ENCODE data around the gene SYT8.
"Not testable (repeated sequence)": the region's sequence is repeated elsewhere in the genome, so short reads cannot be mapped to it uniquely, and the experiment has no call there.

Gene SYT8, protein sequence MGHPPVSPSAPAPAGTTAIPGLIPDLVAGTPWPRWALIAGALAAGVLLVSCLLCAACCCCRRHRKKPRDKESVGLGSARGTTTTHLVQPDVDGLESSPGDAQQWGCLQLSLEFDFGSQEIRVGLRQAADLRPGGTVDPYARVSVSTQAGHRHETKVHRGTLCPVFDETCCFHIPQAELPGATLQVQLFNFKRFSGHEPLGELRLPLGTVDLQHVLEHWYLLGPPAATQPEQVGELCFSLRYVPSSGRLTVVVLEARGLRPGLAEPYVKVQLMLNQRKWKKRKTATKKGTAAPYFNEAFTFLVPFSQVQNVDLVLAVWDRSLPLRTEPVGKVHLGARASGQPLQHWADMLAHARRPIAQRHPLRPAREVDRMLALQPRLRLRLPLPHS

DNA sequence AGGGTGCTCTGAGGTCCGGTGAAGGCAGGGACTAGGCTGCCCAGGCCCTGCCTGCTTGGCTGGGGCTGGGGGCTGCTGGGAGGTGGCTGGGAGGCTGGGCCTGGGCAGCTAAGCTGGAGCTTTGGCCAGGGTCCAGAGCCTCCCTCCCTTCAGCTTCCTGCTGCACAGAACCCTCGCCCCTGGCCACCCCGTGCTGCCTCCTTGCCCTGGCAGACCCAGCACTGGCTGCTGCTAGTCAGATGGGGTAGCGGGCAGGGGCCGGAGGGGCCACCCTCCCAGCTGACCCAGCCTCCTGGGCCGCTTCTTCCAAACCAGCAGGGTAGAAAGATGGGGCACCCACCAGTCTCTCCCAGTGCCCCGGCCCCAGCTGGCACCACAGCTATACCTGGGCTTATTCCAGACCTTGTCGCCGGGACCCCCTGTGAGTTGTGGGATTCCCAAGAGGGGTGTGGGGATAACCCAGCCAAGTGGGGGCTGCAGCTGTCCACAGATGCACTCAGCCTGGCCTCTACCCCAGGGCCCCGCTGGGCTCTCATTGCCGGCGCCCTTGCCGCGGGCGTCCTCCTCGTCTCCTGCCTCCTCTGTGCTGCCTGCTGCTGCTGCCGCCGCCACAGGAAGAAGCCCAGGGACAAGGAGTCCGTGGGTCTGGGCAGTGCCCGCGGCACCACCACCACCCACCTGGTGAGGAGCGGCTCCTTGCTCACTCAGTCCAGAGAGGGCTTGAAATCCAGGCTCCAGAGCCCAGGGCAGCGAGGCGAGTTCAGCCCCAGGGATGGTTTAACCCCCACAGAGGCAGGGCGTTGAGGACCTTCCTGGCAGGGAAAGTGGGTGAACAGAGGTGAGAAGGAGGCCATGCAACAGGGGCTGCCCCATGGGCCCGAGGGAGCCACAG, at the start of gene SYT8:
Gene SYT8, plus strand, starts transcription at position 212 of the 892 bp plus-strand sequence. Its CDS starts 116 bp downstream, at position 328.
- no peak for DNase-seq

DNA sequence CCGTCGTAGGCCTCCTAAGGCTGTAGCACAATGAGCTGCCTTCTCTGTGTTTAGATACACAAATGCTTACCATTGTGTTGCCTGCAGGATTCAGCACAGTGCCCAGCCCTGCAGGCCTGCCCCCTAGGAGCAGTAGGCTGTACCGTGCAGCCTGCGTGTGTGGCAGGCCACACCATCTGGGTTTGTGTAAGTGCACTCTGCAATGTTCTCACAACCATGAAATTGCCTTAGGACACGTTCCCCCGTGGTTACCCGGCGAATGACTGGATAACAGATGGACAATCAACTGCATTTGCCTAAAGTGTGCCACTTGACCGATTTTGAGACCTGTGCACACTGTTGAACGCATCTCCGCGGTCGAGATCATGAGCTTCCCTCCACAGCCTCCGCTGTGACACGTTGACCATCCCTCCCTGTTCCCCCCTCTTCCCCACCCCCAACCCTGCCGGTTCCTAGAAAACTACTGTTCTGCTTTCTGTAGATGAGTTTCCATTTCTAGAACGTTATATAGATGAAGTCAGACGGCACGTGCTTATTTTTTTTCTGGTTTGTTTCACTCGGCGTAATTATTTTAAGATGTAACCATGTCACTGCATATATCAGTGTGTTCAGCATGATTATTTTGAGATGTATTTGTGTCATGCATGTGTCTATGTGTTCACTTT, 48.9 kb upstream of the SYT8 start:
- no peak for DNase-seq

DNA sequence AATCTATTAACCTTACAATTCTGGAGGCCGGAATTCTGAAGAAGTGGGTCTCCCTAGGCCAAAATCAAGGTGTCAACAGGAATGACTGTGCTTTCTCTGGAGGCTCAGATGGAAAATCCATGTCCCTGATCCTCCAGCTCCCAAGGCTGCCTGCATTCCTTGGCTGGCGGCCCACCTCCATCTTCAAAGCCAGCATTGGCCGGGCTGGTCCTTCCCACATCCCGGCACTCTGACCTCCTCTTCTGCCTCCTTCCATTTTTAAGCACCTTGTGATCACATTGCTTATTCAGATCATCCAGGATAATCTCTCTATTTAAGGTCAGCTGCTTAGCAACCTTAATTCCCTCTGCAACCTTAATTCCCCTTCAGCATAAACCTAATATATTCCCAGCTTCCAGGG, 48.3 kb upstream of the SYT8 start:
- no peak for DNase-seq

DNA sequence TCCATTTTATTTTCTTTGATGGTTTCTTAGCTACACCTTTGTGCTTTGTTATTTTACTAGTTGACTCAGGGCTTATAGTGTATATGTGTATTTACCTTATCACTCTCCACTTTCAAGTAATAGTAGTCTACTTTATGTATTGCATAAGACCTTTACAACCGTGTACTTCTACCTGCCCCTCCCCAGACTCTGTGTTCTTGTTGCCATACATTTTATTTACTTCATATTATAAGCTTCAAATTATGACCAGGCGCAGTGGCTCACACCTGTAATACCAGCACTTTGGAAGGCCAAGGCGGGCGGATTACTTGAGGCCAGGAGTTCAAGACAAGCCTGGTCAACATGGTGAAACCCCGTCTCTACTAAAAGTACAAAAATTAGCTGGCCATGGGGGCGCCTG, 42.9 kb upstream of the SYT8 start:
- no peak for DNase-seq

DNA sequence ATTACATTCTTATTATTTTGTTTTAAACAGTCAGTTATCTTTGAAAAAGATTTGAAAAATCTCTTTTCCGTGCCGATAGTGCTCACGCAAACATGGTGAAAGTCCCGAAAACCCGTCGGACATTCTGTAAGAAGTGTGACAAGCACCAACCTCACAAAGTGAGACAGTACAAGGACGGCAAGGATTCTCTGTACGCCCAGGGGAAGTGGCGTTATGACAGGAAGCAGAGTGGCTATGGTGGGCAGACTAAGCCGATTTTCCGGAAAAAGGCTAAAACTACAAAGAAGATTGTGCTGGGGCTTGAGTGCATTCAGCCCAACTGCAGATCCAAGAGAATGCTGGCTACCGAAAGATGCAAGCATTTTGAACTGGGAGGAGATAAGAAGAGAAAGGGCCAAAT, 42.3 kb upstream of the SYT8 start:
- no peak for DNase-seq

DNA sequence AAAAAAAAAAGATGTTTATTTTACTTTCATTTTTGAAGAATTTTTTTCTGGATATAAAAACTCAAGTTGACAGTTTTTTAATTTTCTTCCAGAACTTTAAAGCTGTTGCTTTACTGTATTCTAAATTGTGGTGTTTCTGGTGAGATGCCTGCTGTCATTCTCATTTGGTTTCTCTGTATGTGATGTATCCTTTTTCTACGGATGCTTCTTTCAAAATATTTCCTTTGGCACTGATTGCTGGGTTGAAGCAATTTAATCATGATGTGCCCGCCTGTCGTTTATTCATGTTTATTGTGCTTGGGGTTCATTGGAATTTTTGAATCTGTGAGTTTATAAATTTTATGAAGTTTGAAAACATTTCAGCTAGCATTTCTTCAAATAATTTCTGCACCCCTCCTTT, 41.7 kb upstream of the SYT8 start:
- no peak for DNase-seq

DNA sequence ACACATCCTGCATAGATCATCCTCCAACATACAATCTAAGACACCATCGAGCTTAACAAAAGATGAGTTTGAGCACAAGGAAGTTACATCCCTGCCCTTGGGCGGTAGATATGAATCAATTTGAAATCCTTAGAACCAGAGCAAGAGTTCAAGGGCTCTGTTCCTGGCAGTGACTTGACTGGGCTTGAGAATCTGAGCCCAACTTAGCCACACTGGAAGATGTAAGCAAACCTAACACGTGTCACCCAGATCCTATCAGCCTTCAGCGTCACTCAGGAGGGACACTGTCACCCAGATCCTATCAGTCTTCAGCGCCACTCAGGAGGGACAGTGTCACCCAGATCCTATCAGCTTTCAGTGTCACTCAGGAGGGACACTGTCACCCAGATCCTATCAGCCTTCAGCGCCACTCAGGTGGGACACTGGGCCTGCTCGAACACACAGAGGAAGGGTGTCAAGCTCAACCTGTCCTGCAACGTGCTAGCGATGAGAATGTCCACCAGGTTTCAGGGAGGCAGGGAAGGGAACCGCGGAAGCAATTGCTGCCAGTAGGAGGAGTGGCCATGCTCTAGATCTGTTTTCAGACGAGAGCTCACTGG, 38.3 kb upstream of the SYT8 start:
- no peak for DNase-seq

DNA sequence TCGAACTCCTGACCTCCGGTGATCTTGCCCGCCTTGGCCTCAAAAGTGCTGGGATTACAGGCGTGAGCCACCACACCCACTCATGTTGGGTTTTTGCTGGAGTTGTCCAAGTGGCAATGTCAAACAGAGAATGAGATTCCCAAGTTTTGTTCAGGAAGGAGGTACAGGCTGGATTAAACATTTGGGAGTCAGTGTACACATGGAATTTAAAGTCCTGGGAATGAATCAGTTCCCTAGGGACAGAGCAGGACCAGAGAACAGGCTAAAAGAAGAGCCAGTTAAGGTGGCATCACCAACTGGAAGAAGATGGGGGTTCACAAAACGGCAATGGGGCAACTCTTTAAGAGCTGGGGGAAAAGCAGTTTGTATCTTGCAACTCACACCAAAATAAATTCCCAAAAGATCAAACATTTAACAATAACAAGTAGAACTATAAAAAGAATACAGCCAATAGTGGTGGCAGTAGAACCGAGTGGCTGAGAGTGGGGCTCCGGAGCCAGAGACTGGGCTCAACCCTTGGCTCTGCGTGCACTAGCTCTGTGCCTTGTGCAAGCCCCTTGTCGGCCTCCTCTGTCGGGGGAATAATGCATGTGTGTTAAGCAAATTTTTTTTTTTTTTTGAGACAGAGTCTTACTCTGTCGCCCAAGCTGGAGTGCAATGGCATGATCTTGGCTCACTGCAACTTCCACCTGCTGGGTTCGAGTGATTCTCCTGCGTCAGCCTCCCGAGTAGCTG, 37.2 kb upstream of the SYT8 start:
- DNase-seq = no peak

DNA sequence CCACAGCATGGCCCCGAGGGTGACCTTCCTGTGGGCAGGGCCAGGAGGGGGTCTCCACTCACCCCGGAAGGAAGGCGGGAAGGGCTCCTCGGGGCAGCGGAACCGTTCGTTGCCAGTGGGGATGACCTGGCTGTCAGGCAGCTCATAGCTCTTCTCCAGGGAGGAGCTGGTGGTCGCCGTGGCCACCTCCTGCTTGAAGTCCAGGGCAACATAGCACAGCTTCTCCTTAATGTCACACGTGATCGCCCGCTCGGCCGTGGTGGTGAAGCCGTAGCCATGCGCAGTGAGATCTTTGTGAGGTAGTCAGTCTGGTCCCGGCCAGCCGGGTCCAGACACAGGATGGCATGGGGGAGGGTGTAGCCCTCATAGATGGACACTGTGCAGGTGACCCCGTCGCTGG, 31.5 kb upstream of the SYT8 start:
- no peak for DNase-seq

DNA sequence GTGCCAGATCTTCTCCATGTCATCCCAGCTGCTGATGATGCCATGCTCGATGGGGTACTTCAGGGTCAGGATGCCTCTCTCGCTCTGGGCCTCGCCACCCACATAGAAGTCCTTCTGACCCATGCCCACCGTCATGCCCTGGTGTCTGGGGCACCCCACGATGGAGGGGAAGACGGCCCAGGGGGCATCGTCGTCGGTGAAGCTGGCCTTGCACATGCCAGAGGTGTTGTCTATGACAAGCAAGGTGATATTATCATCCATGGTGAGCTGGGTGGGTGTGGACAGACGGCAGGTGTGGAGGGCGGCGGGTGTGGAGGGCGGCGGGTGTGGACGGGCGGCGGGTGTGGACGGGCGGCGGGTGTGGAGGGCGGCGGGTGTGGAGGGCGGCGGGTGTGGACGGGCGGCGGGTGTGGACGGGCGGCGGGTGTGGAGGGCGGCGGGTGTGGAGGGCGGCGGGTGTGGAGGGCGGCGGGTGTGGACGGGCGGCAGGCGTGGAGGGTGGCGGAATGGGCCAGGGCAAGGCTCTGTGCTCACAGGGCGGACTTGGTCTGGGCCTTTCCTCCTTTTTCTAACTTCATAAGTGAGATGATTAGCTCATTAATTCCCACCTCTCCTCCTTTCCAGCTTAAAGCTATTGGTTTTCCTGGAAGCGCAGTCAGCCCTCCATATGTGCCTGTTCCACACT, 30.8 kb upstream of the SYT8 start:
- DNase-seq = not testable (repeated sequence)

DNA sequence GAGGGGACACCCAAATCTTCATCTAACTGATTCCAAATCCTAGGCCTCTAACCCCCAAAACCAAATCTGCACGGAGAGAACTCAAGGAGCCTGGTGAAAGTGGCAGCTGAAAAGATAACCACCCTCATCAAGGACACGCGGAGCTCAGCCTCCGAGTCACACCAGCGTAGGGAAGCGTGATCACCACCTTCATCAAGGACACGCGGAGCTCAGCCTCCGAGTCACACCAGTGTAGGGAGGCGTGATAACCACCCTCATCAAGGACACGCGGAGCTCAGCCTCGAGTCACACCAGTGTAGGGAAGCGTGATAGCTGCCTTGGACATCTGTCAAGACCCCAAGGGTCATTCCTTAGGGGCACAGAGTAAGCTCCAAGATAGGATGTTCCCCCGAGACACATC, 29.3 kb upstream of the SYT8 start:
- DNase-seq = no peak

DNA sequence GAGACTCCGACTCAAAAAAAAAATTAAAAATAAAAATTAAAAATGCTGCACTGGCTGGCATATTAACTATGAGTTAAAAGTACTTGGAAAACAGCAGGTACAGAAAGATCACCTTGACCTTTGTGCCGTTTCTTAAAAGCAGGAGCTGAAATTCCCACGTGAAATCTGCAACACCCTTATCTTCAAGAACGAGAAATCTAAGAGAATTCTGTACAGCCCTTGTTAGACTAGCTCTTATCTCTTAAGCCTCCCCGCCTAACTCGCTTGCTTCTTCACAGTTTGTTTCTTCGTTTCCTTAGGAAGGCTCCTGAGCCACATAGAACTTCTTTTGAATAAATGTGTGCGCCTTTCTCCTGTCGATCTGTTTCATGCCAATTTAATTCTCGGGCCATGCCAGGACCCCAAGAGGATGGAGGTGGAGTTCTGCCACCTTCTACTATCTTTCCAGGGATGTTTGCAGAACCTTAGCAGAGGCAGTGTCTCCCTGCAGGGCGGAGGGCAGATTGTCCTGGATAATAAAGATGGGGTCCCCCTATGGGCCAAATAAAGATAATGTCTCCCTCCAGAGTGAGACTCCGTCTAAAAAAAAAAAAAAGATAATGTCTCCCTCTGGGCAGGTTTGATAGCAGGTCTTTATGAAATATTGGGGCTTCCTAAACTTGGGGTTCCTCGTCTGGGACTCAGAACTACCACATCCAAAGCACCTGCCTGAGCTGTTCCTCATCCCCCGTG, 27.4 kb upstream of the SYT8 start:
- DNase-seq = no peak

DNA sequence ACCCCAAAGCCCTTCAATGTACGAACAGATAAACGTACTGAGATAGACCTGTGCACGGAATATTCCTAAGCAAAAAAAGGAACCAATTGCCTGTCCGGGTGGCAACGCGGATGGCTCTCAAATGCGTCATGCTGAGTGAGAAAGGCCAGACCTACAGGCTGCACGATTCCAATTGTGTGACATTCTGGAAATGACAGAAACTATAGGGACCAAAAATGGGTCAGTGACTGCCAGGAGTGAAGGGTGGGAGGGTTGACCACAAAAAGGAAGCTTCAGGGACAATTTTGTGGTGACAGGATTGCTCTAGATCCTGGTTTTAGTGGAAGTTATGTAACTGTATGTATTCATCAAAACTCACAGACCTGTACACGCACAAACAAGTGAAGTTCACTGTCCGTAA, 24.0 kb upstream of the SYT8 start:
- no peak for DNase-seq

DNA sequence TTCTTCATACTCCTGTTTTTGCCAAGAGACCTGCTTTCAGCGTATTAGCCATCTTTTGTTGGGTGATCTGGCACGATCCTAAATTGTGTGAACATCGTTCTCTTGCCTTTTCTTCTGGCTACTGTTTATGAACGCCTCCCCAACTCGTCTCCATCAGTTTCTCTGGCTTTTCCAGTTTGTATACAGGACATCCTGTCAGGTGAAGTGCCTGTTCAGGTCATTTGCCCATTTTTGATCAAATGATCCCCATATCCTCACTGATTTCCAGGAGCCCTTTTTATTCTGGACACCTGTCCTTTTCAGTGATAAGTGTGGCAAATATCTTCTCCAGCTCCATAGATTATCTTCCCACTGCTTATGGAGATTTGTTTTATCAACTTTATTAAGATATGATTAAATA, 22.5 kb upstream of the SYT8 start:
- no peak for DNase-seq

DNA sequence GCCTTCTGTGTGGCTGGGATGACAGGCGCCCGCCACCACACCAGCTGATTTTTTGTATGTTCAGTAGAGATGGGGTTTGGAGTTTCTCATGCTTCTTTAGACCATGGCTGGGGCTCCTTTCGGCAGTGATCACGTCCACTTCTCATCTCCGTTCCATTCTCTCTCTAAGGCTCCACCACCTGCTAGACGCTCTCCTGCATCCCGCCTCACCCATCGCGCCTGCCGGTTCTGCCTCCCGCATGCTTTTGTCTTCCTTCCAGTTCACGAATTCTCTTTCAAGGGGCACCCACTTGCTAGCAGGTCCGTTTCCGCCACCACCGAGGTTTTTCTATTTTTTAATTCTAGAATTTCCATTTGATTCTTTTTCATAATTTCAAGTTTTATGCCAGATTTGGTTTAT, 22.0 kb upstream of the SYT8 start:
- no peak for DNase-seq

DNA sequence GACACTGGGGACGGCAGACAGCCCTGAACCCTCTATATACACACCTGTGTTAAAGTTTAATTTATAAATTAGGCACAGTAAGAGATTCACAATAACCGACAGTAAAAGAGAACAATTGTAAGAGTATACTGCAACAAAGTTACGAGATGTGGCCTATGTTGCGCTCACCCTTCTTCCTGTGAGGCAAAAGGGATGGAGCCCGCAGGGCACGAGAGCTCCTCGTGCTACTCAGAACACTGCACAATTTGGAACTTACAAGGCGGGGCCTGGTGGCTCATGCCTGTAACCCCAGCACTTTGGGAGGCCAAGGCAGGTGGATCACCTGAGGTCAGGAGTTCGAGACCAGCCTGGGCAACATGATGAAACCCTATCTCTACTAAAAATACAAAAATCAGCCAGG, 21.4 kb upstream of the SYT8 start:
- DNase-seq = not testable (repeated sequence)

DNA sequence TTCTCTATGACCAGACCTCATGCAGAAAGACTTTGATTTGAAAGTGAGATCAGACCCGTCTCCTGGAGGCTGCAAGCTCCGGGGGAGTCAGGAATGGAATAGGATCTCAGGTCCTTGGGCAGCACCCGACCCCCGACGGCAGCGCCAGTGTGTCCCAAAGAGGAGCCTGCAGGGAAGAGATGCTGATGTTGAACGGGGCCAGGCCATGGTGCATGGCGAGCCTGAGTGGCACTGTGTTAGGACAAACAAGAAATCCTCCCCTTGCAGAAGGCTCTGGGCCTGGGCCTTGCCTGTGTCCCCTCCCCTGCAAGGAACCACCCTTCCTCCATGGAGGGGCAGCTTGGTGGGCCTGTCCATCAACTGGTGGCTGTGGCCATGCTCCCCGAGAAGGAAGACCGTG, 20.1 kb upstream of the SYT8 start:
- no peak for DNase-seq

DNA sequence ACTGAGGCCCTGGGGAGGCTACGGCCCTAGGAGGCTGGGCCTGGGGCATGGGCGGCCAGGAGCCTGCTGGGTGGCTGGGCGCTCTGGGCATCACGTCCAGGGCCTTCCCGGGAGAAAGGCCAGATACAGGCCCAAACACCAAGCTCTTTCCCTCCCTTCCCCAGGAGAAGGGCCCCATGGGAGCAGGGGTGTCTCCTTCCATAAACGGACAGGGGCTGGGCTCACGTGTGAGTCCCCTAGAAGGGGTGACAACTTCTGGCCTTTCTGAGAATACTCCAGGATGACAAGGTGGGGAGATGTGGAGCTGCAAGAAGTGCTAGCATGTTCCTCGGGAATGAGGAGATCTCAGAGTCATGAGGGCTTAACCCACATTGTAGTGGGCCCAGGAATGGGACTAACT, 19.5 kb upstream of the SYT8 start:
- DNase-seq = no peak

DNA sequence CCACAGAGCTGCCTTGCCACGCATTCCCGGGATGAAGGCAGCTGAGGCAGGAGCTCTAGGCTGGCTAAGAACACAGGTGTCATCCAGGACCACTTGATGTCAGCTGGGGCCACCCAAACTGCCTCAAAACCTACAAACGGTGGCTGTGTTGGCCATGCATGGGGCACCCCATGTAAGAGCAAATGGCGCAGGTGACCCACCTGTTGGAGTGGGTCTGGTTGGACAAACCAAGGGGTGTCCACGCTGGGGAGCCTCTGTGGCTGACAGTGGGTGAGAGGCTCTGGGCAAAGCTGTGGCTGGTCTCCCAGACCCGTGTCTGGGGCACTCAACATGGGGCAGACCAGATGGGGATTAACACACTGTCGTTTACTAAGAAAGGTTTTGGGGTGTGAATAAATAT, 19.0 kb upstream of the SYT8 start:
- no peak for DNase-seq

DNA sequence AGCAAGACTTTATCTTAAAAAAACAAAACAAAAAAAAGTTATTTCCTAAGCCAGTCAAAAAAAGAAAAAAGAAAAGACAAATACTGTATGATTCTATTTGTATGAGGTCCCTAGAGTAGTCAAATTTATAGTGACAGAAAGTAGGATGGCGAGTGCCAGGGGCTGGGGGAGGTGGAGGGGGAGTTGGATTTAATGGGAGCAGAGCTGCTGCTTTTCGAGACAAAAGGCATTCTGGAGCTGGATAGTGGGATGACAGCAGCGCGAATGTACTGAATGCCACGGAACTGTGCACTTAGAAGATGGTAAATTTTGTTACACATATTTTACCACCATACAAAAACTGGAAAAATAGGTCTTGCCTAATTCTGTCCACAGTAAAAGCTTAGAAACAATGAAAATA, 17.8 kb upstream of the SYT8 start:
- no peak for DNase-seq

DNA sequence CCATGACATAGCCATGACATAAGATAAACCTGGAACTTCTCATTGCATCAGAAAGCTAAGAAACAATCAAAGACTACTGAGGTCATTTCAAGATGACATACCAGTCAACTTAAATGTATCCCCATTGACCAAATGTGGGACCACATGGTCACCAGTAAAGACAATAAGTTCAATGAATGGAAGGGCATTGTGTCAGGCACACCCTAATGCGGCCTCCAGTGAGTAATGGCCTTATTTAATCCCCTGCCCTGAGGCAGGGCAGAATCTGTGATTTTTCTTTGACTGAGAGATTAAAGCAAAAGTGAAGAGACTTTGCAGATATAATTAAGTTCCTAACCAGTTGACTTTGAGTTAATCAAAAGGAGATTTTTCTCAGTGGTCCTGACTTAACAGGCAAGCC, 17.3 kb upstream of the SYT8 start:
- DNase-seq = no peak

Measured in activated CD4-positive, alpha-beta T cell treated with anti-CD3 and anti-CD28 coated beads, Interleukin-2, amount 50 U/mL, for 48 hours (primary cell).